ENCODE measurements around the gene ABHD17C. TPM values are rescaled to one million over a fixed set of nuclear protein-coding genes. Genes with fewer than 3 reads are reported as not detected.

ABHD17C gene
- total RNA-seq, 1 experiment from 2014 or later, result 16.3 TPM

GRCh38 chr15:80674245-80674614 lies 20.9 kb upstream of the ABHD17C start:
- CTCF ChIA-PET, result no interaction called here
- POLR2A ChIA-PET, result no interaction called here
- H3K4me1 ChIP-seq (ENCODE audit: control insufficient read depth, insufficient read depth, low read length), result no peaks in the 10 kb centered on the region
- intact Hi-C loops (cut with micrococcal nuclease; ENCODE audit: unreplicated experiment) (no loop called here), in situ Hi-C loops (cut with HindIII; ENCODE audit: low pct_unique_long_range_greater_than_20kb, low sequenced_read_pairs) (no loop called here)
- H3K4me3 ChIP-seq (ENCODE audit: low read depth in 2 of 2, low read length in 2 of 2), result no peak overlapping the region
- TF ChIP-seq REST (IDR thresholded peaks at IDR 0.05; ENCODE audit: insufficient read depth in 1 of 2, low read depth in 2 of 2, low read length in 1 of 2) (no peak), TCF7L2 (IDR thresholded peaks at IDR 0.05; ENCODE audit: low read depth, low read length) (no peak), SIN3A (IDR thresholded peaks at IDR 0.05; ENCODE audit: borderline replicate concordance, insufficient read depth, low read depth, low read length) (no peak)
- TF ChIP-seq, protein P1, sequence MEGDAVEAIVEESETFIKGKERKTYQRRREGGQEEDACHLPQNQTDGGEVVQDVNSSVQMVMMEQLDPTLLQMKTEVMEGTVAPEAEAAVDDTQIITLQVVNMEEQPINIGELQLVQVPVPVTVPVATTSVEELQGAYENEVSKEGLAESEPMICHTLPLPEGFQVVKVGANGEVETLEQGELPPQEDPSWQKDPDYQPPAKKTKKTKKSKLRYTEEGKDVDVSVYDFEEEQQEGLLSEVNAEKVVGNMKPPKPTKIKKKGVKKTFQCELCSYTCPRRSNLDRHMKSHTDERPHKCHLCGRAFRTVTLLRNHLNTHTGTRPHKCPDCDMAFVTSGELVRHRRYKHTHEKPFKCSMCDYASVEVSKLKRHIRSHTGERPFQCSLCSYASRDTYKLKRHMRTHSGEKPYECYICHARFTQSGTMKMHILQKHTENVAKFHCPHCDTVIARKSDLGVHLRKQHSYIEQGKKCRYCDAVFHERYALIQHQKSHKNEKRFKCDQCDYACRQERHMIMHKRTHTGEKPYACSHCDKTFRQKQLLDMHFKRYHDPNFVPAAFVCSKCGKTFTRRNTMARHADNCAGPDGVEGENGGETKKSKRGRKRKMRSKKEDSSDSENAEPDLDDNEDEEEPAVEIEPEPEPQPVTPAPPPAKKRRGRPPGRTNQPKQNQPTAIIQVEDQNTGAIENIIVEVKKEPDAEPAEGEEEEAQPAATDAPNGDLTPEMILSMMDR (IDR thresholded peaks at IDR 0.05), result no peak
- DNase-seq (ENCODE audit: low read depth, low spot score), result no peak
- no TSS peak for BruUV-seq (replicated peaks)
- ATAC-seq, result no peak
- no peaks in the 10 kb centered on the region for H3K27me3 ChIP-seq (ENCODE audit: control insufficient read depth, insufficient read depth, low read length)
- H3K9me3 ChIP-seq (ENCODE audit: control insufficient read depth, insufficient read depth, low read depth, low read length), result no peaks in the 10 kb centered on the region
- H3K36me3 ChIP-seq (ENCODE audit: control insufficient read depth, insufficient read depth, low read length), result no peaks in the 10 kb centered on the region
- no peak overlapping the region for H3K27ac ChIP-seq (ENCODE audit: low read length)

- in situ Hi-C loops (cut with HindIII; ENCODE audit: low pct_unique_long_range_greater_than_20kb, low sequenced_read_pairs) (no loop called here), intact Hi-C loops (cut with micrococcal nuclease; ENCODE audit: unreplicated experiment) (no loop called here)
- no peak for ATAC-seq
- DNase-seq (ENCODE audit: low read depth, low spot score), result no peak
- H3K36me3 ChIP-seq (ENCODE audit: control insufficient read depth, insufficient read depth, low read length), result no peaks in the 10 kb centered on the region
- no peaks in the 10 kb centered on the region for H3K9me3 ChIP-seq (ENCODE audit: control insufficient read depth, insufficient read depth, low read depth, low read length)
- no peak overlapping the region for H3K27ac ChIP-seq (ENCODE audit: low read length)
- CTCF ChIA-PET, result no interaction called here
- H3K4me3 ChIP-seq (ENCODE audit: low read depth in 2 of 2, low read length in 2 of 2), result no peak overlapping the region
- no peaks in the 10 kb centered on the region for H3K4me1 ChIP-seq (ENCODE audit: control insufficient read depth, insufficient read depth, low read length)
- TF ChIP-seq, protein P1 (IDR thresholded peaks at IDR 0.05), result no peak
- TF ChIP-seq SIN3A (IDR thresholded peaks at IDR 0.05; ENCODE audit: borderline replicate concordance, insufficient read depth, low read depth, low read length) (no peak), POLR2AphosphoS5 (IDR thresholded peaks at IDR 0.05; ENCODE audit: low read depth, low read length) (no peak), TCF7L2 (IDR thresholded peaks at IDR 0.05; ENCODE audit: low read depth, low read length) (no peak), REST (IDR thresholded peaks at IDR 0.05; ENCODE audit: insufficient read depth in 1 of 2, low read depth in 2 of 2, low read length in 1 of 2) (no peak)
- POLR2A ChIA-PET, result no interaction called here
- BruUV-seq (replicated peaks), result no TSS peak
- H3K27me3 ChIP-seq (ENCODE audit: control insufficient read depth, insufficient read depth, low read length), result peaks cover under 1% of the 10 kb centered on the region; the same call in 1 of the 2 replicates
Observed at GRCh38 chr15:80677041-80677440, 18.1 kb upstream of the ABHD17C start.
